Nasal cavity respiratory epithelium epithelial cell of viscerocranial mucosa (primary cell): ENCODE measurements around the gene SPATC1L. TPM values are rescaled to one million over a fixed set of nuclear protein-coding genes. Genes with fewer than 3 reads are reported as not detected.

Source experiments
- total RNA-seq: library from RNA; depleted of rRNA; stranded (reverse); fragments of >200 nt; gene quantifications from 2 replicates; pipeline ENCODE4 v1.2.3, GENCODE V29; 2014

SPATC1L gene
- 6.6 TPM in 1 of 2 replicates, not detected in the other for total RNA-seq

GRCh38 chr21:46183910-46184624 is at the start of gene SPATC1L:
Gene SPATC1L, minus strand, starts transcription at chr21:46184459. Its CDS starts 1,643 bp downstream, at chr21:46182816.

GRCh38 chr21:46228345-46229051 is 44.2 kb upstream of the SPATC1L start, which contains the start of gene LSS:
Gene LSS, minus strand, starts transcription at chr21:46228774. Its CDS starts 29 bp downstream, at chr21:46228745.

DNA sequence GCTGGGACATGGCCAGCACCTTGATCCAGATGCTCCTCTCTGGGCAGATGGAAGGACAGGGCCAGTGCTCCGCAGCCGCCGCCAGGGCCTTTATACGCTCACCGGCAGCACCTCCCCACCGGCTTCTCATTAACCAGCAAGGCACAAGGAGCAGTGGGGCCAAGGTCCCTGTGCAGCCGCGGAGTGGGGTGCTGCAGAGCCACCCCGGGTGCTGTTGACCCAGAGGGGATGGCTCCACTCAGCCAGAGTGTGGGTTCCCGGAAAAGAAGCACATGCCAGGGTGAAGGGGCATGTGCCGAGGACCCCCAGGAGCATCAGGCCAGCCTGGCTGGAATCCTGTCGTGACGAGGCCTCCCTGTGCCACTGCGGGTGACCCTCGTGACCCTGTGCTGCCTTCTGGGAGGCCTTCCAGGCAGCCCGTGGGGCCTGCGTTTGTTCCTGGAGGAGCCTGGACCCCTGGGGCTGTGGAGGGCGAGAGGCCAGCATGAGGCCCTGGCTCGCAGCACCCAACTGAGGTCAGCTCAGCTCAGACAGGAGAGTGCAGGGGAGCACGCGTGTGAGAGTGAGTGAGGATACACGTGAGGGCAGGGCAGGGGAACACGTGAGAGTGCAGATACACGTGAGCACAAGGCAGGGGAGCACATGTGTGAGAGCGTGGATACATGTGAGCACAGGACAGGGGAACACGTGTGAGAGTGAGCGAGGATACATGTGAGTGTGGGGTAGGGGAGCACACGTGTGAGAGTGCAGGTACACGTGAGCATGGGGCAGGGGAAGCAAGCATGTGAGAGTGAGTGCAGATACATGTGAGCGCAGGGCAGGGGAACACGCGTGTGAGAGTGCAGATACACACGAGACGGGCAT is 28.5 kb downstream of the SPATC1L start, which contains the start of gene FTCD:
TSS of gene FTCD (minus strand) at position 66 of the 864 bp plus-strand sequence. CDS start at position 10, 56 bp downstream.

Other genes starting within 250 kb of the SPATC1L start
- gene COL6A1, start 202.7 kb downstream of the SPATC1L start, total RNA-seq, result 1.0 and 9.1 TPM in 2 replicates
- 0.34 and 0.64 TPM in 2 replicates for gene COL6A2, start 86.3 kb downstream of the SPATC1L start, total RNA-seq
- 0.14 TPM in 1 of 2 replicates, not detected in the other for gene FTCD, start 28.9 kb downstream of the SPATC1L start, total RNA-seq
- gene LSS, start 44.3 kb upstream of the SPATC1L start, total RNA-seq, result 36.6 and 66.9 TPM in 2 replicates
- 90.7 and 91.9 TPM in 2 replicates for gene MCM3AP, start 101.2 kb upstream of the SPATC1L start, total RNA-seq
- 6.9 and 17.1 TPM in 2 replicates for gene YBEY, start 101.9 kb upstream of the SPATC1L start, total RNA-seq
- 0.68 and 1.2 TPM in 2 replicates for gene C21orf58, start 139.4 kb upstream of the SPATC1L start, total RNA-seq
- gene PCNT, start 139.7 kb upstream of the SPATC1L start, total RNA-seq, result 12.6 and 25.5 TPM in 2 replicates